T-helper 1 cell (primary cell): Measurements from ENCODE around the gene GPR34.
"Not testable (repeated sequence)": the region's sequence is repeated elsewhere in the genome, so short reads cannot be mapped to it uniquely, and the experiment has no call there.

Experiments used
- DNase-seq, 5 donors: peaks; one replicate each; pipeline ENCODE4 v3.0.0-alpha.2; 2012 to 2020
- total RNA-seq, 4 donors: gene quantifications; one replicate each; lab custom pipeline; 2026; lab: John Stamatoyannopoulos, UW

Gene GPR34, protein sequence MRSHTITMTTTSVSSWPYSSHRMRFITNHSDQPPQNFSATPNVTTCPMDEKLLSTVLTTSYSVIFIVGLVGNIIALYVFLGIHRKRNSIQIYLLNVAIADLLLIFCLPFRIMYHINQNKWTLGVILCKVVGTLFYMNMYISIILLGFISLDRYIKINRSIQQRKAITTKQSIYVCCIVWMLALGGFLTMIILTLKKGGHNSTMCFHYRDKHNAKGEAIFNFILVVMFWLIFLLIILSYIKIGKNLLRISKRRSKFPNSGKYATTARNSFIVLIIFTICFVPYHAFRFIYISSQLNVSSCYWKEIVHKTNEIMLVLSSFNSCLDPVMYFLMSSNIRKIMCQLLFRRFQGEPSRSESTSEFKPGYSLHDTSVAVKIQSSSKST
- 0 to 0.39 (median 0.06) reads per million in 4 donors for total RNA-seq

DNA sequence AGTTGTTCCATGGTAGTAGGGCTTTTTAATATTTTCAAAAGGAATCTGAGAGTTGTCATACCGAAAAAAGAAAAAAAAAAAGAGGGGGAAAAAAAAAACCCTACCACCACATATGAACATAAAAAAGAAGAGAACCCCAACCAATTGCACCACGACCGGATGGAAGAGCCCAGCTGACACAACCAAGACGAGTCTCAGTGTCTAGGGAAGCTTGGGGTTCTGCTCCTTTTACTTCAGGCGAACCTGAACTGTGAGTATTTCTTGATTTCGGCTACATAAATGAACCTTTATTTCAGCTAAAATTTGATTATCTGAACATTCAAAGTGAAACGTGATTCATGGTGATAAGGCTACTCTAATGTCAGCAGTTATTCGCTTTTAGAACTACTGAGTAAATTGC lies at the start of gene GPR34:
GPR34 (plus strand) TSS at position 139 of the 400 bp plus-strand sequence. CDS start 6,661 bp downstream, outside the sequence.
- DNase-seq: peak in 1 of 5 donors; percentile 31

DNA sequence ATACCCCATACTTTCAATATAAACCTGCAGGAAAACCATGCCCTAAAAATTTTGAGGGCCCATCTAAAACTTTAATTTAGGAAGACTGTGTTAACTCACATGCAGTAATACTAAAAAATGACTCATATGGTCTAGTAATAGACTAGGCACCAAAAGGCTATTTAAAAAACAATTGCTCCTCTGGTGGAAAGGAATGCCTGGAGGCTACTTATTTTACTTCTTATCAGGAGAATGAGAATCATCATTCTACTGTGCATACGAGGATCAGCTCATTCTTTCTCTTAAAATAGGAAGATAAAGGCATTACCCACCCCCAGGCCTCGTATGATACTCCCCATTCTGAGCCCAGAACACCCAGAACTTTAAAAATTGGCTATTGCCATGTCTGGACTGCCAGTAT lies 42.6 kb upstream of the GPR34 start:
- not testable (repeated sequence) for DNase-seq

DNA sequence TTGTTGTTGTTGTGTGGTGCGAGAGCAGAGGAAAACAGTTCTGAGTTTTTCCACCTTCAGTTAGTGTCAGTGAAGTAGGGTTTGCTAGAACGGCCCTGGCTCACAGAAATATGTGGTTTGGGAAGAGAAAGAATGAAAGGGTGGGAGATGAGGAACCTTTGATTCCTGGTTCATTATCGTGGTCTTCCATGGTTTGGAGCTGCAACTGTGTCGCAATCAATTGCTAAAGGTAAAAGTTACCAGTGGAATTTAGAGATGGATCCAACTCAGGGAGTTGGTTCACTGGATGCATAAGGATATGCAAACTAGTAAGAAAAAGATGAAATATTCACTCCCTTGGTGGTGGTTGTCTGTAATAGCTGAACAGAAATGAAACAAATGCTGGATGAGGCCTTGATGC lies 35.6 kb upstream of the GPR34 start:
- no peak for DNase-seq

DNA sequence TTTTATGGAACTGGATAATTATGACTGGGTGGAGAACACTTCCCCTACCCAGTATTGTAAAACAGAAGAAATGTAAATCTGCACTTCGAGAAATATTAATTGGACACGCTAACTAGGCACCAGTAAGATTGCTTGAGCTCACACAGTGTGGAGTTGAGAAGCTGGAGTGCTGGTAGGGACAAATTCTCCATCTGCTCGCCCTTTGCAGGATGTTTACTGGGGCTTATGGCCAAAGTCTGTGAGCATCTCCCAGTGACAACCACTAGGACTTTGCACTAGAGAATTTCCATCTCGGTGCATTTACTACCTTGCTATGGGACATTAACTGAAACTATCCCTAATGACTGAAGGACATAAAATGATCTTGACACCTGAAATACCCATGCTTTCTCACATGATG lies 33.7 kb upstream of the GPR34 start:
- DNase-seq: no peak

DNA sequence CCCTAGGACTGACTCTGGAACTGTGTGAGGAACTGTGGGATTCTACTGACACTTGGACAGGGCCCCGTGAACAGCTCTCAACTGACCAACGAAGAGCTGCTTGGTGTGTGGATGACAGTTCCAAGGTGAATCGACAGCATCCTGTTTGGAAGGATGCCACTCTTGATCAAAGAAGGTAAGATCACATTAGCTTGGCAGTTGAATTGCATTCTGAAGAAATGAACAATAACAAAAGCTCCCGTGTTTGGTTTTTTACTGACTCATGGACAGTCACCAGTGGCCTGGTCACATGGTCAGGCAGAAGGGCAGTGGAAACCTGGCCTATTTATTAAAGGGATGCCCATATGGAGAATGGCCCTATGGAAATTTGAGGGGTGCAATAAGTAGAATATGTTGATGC lies 33.1 kb upstream of the GPR34 start:
- DNase-seq: no peak

DNA sequence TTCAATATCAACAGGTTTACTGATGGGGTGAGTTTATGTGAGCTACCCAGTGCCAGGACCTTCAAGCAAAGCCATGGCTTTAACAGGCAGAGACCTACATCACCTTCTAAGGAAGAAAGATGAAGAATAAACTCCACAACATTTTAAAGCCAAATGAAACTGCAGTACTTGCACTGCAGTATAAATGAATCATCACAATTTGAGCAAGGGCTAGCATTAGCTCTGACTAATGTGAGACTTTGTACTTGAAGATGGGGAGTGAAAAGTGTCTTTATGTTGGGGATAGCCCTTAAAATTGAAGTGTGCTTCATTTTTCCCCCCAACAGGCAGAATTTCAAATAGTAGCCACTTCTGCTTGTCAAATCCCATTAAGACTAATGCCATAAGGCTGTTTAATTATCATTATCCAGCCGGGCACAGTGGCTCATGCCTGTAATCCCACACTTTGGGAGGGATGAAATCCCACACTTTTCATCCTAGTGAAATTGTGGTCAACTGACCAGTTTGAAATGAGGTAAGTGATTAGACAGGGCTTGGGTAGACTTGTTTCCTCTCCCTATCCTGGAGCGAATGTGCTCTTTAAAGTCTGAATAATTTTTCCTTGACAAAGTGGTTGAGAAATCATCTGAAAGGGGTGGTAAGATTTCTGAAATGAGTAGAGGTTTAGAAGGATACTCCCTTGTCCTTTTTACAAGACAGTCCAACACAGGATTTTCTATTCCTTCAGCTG lies 27.2 kb upstream of the GPR34 start:
- DNase-seq: no peak

DNA sequence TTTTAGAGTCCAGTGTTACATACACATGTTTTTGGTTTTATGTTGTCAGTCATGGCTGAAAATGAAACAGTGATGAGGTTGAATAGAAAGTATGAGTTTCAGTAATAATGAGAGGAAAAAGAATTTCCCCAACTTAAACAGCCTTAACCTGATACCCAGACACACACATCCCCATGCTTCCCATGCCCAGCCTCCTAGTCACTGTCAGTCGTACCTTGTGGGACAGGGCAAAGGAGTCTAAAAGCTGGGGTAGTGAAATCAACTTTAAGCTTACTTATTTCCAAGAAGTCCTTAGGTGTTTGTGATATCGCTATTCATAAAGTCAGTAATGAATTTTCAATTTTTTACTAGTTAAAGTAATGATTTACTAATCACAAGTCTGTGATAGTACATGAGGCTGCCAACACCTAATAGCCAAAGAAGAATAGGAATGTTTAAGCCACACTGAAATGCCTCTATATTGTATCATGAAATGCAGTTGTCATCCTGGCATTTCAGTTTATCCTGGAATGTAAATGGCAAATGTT lies 24.3 kb upstream of the GPR34 start:
- peak in 1 of 5 donors; percentile 15 for DNase-seq

DNA sequence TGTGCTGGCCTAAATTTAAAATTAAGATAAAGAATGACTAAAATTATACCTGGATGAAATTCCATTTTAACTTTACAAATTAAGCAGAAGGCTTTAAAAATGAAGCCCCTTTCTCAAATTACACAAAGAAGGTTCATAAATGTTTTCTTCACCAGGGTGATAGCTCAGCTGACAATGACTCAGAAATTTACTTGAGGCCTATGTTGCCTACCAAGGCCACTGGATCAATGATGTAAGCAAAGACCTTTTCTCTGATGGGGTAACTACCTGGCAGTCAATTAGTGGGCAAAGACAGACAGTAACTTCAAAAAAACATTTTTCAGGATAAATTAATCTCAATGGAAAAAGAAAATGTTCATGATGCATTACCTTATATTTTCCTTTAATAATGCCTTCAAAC lies 23.9 kb upstream of the GPR34 start:
- peak in 1 of 5 donors; percentile 12 for DNase-seq

DNA sequence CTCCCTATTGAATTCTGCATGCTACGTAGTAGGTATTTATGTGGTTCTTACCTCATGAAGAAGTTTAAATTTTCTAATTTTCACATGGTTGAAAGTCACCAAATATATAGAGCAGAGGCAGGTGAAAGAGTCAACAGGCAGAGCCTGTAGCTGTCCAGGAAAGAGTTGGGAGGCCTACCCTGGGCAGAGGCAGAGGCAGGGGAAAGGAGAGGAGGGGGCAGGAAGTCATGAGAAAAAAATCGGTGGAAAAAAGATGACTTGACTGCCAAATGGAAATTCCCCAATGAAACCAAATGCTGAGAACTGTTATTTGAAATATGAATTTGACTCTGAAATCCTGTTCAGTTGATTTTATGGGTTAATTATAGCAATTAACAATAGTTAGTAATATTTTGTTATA lies 23.1 kb upstream of the GPR34 start:
- DNase-seq: no peak

DNA sequence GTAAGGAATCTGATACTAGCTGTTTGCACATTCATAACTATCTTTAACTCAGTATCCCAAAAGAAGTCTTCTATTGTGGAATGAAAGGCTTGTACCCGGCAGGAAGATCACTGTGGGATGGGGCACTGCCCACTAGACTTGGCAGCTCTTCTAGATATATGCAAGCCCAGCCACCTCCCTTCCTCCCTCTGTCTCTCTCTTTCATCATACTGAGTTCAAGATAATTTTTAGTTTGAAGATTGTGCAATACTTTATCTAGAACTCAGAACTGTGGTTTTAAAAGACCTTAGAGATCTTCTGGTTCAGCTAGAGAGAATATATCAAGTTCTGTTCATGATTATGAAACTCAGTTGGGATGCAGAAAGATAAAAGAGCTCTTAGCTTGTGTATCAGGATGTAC lies 22.5 kb upstream of the GPR34 start:
- DNase-seq: peak in 1 of 5 donors; percentile 56

DNA sequence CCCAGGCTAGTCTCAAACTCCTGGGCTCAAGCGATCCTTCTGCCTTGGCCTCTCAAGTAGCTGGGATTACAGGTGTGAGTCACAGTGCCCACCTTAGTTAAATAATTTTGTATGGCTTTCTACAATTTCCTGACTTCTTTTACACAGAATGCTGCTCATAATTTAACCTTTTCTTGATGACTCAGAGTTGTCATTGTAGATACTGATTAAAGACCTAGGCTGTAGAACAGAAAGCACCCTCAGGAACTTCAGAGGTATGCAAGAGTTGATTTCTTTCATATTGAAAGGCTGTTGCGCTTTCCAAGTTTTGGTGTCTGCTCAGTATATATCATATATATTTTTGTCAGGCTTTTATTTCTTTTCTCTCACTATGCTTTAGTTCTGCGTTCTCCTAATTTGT lies 21.1 kb upstream of the GPR34 start:
- DNase-seq: peak in 1 of 5 donors; percentile 17

DNA sequence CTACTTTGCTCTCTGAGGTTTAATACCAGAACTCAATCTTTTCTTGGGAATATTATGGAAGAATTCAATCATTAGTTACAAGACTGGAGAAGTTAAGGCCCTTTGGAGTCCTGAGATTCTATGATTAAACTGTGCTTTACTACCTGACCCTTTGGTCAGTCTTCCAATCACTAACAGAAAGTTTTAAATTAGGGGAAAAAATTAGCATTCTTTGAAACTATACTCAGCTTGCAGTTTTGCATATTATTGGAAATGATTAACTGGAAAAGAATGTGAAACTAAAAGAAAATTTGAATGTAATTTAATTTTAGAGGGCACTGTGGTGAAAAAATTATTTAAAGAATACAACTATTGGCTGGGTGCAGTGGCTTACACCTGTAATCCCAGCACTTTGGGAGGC lies 18.7 kb upstream of the GPR34 start:
- DNase-seq: no peak

DNA sequence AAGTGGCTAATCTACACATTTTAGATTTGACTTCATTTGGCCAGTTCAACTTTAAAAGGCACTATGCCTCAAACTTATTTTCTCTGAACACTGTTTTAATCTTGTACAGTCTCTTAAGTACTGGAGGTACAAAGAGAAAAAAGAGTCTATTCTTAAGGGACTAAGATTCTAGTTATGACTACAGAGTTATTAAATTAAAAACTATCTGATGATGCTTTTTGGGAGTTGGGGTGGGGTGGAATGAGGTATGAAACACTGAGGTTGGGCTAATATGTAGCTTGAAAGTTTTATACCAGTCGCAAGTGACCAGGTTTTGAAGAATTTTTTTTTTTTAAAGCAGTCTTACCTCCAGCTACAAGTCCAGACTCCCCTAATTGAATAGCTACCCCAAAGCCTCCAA lies 17.7 kb upstream of the GPR34 start:
- no peak for DNase-seq

DNA sequence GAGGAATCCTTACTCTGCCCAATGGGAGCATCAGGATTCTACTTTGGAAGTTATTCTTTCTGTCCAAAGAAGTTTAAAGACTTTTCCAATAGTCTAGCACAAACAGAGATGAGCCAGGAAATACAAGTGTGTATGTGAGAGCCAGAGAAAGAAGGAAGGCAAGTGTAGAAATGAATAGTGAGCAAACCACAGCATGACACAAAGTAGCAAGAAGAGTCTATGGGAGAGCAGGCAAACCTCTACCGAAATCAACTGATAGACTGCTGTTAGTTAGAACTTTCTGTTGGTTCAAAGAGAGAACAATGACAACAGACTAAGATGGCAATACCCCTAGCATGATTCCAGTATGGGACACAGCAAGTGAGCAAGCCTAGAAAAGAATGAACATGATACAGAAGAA lies 16.1 kb upstream of the GPR34 start:
- DNase-seq: no peak

DNA sequence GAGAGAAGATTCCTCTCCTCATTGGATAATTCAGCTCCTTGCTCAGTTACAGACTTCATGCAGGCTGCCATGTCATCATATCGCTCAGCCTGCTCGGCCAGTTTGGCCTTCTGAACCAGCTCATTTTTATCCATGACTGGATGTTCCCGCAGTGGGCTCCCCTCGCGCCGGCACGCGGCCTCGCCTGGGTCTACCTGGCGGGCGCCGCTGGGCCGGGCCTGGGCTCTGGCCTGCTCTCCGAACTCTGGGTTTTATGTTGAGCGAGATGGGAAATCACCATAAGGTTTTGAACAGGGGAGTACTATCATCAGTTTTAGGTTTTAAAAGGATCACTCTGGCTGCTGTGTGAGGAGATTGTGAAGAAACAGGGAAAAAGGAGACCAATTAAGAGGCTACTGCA lies 12.4 kb upstream of the GPR34 start:
- not testable (repeated sequence) for DNase-seq

DNA sequence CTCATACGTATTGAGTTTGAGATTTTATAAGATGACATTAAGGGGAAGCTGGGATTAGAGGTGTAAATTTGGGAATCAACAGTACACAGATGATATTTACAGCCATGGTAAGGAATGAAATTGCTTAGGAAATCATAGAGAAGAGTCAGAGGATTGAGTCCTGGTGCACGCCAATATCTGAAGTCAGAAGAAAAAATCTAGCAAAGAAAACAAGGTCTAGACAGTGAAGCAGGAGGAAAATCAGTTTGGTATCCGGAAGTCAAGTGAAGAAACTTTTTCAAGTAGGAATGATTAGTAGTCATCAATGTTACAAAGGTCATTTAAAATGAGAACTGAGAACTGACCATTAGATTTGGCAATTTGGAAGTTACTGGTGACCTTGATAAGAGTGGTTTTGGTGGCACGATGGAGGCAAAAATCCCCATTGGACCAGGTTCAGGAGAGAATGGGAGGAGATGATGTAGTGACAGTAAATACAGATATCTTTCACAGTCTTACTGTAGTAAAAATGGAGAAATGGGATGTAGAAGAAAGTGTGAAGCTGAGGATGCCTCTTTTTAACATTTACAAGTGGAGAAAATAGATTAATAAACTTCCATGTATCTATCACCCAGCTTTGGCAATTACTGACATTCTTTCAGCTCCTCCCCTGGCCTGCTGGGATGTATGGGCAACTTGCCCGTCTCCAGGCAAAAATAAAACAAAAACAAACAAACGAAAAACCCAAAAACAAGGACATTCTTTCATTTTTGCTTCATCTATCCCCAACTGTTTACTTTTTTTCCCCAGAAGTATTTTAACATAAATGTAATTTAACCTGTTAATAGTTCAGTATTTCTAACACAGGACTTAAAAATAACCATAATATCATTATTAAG lies 11.4 kb upstream of the GPR34 start:
- DNase-seq: no peak

DNA sequence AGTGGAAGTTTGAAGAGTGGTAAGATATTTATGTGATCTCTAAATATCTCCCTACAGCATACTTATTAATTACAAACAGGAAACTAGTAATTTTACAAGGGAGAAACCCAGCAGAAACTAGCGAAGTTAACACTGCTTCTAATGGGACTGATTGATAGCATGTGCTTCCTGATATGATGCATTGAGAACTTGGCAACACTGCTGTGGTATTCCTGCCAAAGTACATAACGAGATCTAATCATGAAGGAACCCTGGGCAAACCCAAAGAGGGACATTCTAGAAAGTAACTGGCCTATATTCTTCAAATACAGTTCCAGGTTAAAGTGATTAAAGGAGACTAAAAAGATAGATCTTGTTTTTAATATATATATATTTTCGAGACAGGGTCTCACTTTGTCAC lies 4.6 kb upstream of the GPR34 start:
- DNase-seq: no peak

DNA sequence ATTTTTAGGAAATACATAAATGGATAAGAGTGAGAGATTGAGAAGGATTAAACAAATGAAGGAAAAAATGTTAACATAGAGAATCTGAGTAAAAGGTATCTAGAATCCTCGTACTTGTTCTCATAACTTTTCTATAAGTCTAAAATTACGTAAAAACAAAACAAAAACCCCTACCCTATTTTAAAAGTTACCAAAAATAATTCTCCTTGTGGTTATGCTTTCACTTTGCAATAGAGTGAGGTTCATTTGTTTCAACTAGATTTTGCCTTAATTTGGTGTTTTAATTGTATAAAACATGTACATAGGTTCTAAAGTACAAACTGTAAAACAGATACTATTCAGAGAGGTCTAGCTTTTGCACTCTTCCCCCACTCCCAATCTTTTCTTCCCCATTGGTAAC lies 3.8 kb upstream of the GPR34 start:
- DNase-seq: no peak

DNA sequence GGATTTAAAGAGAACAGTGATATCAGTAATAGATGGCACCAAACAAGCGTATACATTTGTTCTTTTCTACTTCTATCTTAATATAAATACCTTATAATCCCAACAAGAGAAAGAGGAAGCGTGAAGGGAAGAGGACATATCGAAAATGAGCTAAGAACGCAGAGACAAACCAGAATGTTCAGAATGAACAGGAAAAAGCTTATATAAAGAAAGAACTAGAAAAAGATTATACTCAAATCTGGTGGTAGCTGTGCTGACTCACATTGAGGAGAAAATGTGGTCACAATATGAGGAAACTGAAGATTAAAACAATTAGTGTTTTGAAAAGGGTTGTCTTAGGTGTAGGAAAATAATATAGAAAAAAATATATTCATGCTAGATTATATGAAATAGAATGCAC lies 2.0 kb upstream of the GPR34 start:
- DNase-seq: no peak

DNA sequence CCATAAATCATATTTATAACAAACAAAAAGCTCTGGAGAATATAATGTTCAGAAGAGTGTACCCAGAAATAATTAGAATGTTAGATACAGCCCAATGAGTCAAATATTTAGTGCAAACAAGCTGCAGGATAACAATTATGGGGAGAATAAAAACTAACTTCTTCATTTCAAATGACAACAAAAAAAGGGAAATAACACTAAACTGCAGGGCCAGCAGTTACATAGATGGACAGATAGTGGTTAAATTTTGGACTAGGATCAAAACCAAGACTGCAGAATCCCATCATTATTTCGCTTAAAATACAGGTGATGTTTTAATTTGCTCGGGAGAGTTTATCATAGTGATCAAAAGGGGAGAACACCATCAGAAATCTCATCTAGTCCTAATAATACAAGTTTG lies 617 bp upstream of the GPR34 start:
- DNase-seq: no peak

DNA sequence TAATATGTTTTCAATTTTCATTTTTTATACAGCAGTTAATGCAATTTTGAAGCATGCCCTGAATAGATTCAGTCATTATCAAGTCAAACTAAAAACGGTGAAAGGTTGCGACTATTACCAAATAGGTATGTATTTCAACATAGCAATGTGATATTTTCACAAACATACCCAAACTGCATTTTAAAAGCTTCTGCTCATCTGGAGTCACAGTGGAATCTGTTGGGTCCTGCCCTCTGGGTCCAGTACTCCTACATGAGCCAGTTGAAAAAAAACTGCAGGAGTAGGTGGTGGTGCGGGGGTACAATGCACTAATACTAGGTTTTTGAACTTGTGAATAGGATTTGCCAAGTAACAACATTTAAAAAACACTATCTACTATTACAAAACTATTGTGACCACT lies 938 bp downstream of the GPR34 start:
- DNase-seq: no peak

DNA sequence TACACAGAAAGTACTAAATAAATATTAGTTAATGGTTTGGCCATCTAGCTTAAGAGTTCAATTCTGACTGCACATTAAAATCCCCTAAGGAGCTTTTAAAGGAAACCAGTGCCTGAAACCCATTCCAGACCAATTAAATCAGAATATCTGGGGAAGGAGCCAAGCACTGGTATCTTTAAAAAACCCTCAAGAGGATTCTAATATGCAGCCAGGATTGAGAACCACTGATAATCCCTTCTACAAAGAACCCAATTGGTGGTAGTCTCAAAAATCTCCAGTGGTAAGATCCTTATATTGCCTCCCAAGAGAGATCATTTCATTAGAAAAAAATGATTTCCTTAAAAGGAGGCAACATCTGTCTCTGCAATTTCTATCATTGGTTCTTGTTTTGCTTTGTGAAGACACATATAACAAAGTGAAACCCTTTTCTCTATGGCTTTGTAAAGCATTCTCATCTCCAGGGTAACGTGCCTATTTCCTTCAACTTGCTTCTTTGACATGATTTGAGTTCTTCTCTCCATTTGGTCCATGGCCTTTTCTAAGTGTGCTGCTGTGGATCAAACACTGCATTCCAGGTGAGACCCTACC lies 3.5 kb downstream of the GPR34 start:
- no peak for DNase-seq

DNA sequence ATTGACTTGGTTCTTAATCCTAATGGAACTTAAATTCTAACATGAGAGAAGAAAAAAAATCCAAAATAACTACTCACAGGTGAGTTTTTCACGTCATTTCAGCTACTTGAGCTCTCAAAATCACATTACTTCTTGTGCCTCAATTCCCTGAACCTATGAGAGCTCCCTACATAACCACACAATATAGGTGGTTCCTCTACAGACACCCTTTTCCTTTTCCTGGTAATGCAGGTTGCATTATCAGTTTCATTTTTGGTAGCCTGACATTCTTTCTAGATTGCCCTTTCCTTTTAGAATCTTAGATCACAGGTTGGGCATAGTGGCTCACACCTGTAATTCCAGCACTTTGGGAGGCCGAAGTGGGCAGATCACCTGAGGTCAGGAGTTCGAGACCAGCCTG lies 4.3 kb downstream of the GPR34 start:
- no peak for DNase-seq
